Stimulated activated CD4-positive, alpha-beta T cell treated with anti-CD3 and anti-CD28 coated beads, Interleukin-1b, Interleukin-23, amount 100 ng/mL, for 4 hours (primary cell): ENCODE data around the gene CPPED1.
A peak's percentile ranks its signal among the peaks of the same experiment; 100 is the strongest.
"Not testable (repeated sequence)": the region's sequence is repeated elsewhere in the genome, so short reads cannot be mapped to it uniquely, and the experiment has no call there.

Source experiments
- DNase-seq, 2 donors: peaks; one replicate each; pipeline ENCODE4 v3.0.0-alpha.2; 2020; ENCODE audit warnings: low read depth in 2 of 2

CPPED1 gene, protein sequence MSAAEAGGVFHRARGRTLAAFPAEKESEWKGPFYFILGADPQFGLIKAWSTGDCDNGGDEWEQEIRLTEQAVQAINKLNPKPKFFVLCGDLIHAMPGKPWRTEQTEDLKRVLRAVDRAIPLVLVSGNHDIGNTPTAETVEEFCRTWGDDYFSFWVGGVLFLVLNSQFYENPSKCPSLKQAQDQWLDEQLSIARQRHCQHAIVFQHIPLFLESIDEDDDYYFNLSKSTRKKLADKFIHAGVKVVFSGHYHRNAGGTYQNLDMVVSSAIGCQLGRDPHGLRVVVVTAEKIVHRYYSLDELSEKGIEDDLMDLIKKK

DNA sequence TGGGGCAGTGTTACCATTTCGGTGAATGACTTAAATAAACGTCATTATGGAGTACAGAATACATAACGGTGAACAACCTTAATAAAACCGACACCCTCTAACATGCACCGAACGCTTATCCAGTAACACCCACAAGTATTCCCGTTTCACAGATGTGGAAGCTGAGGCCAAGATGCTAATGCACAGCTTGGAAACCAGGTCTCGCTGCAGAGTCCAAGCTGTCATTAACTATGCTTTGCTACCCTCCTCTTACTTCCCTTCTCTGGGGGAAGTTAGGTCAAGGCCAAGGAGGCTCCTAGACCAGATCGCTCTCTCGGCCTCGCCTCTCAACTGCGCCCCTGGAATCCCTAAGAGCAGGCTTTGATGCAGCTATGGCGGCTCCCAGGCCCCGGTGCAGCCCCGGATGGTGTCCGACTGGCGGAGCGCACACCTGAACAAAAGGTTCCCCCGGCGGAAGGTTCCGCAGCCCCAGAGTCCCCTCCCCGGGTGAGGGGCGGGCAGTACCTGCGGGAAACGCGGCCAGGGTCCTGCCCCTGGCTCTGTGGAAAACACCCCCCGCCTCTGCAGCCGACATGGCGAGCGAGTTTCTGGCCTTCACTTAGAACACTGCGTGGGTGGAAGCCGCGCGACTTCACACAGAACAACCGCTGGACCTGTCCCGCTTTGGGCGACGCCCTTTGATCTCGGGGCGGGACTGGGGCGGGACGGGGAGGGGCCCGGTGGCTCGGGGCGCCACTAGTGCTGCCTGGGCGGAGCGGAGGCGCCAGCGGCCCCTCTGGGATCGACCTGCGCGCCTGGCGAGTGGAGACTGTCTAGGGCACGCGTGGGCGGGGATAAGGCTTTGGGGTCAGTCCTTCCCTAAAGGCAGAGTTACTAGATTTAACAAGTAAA is at the start of gene CPPED1:
Gene CPPED1 (minus strand): TSS at position 685 of the 891 bp plus-strand sequence. CDS start 111 bp downstream, at position 574.
- DNase-seq: peak; percentile 84 to 86

DNA sequence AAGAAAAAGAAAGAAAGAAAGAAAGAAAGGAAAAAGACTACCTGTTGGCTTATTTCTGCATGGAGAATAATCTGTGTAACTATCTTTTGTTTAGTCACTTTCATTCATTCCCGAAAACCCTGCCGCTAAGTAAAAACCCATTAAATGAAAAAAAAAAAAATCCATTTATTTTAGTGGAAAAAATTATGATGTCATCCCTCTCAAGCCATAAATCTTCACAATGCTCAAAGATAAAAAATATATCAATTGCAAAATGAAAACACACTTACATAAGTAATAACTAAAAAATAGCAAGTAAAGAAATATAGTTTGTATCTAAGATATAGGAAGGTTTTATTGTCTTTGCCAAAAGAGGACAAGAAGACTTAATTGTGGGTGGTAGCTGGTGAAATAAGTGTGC is 46.5 kb upstream of the CPPED1 start:
- no peak for DNase-seq

DNA sequence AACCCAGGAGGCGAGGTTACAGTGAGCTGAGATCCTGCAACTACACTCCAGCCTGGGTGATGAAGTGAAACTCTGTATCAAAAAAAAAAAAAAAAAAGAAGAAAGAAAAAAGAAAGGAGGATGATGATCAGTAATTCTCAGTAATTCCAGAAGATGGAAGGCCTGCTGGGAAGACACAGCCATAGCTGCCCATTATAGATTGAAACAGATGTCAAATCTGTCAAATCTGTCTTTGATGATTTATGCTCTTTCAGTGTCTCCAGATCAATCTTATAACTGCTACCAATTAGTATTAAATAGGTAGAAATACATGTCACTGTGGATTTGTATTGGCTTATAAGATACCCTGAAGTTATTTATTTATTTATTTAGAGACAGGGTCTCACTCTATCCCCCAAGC is 42.9 kb upstream of the CPPED1 start:
- DNase-seq: no peak

DNA sequence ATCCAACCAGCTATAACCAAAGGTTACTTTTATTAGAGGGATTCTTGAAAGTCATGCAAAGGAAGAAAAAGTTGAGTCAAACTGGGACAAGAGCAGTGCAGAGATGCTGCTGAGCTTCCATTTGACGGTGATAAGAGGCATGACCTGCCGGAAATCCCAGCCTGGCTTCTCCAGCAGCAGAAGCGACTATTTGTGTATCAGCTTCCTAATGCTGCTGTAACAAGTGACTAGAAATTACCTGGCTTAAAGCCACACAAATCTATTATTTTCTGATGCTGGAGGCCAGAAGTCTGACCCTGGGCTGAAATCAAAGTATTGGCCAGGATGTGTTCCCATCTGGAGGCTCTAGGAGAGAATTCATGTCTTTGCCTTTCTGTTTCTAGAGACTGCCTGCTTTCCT is 41.6 kb upstream of the CPPED1 start:
- no peak for DNase-seq

DNA sequence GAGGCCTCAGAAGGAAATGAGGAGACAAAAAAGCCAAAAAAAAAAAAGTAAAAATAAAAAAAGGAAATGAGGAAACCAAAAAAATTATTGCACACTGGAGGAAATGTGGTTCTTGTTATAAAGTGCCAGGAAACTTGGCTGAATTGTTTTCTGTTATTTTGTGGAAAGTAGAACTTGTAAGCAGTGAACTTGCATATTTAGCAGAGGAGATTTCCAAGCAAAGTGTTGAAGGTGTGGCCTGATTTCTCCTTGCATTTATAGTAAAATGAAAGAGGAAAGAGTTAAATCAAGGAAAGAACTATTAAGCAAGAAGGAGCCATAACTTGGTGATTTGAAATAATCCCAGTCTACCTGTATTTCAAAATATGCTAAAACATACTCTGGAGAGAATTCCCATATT is 34.1 kb upstream of the CPPED1 start:
- DNase-seq: no peak

DNA sequence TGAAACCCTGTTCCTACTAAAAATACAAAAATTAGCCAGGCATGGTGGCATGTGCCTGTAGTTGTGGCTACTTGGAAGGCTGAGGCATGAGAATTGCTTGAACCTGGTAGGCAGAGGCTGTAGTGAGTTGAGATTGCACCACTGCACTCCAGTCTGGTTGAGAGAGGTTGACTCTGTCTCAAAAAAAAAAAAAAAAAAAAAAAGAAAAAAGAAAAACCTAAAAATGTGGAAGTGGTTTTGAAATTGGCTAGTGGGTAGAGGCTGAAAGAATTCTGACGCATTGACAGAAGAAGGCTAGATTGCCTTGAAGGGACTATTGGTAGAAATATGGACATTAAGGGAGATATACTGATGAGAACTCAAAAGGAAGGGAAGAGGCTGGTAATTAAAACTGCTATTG is 33.6 kb upstream of the CPPED1 start:
- no peak for DNase-seq

DNA sequence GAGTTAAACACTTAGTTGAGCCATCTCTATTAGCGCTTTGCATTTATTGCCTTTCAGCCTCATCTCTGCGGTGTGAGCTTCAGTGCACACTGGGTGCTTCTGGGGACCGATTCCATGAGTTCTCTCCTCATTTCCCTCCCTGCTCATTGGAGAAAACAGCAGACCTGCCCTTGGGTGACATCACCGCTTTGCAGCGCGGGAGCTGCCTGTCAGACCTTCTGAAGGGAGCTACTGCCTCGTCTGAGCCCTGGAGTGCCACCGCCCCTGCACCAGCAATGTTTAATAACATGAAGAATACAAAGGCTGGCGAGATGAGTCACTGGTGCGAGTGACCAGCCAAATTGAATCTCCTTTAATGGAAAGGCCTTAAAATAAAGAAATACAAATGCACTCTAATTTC is 30.2 kb upstream of the CPPED1 start:
- no peak for DNase-seq

DNA sequence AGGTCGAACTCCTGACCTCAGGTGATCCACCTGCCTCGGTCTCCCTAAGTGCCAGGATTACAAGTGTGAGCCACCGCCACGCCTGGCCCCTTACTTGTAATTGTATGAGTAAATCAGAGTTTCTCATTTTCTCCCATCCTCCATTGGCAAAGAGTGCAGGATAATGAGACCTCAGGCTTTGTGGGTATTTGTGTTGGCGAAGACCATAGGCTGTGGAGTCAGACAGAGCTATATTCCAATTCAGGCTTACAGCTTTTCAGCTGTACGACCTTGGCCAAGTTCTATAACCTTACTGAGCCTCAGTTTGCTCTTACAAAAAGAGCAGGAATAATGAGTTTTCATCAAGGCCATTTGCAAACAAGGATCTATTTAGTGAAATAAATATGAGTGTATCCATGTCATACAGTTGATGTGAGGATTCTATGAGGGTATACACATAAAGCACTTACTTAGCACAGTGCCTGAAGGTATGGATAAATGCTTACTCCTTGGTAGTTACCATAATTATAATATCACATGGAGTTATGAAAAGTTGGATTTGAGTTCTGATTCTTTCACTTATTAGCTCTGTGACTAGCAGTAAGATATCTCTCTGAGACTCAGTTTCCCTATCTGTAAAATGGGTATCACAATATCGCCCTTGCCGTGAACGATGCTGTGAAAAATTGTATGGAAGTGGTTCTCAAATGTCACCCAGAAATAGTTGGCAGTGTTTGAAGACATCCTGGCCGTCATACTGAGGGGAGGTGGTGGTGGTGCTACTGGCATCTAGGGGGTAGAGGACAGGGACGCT is 25.6 kb upstream of the CPPED1 start:
- no peak for DNase-seq

DNA sequence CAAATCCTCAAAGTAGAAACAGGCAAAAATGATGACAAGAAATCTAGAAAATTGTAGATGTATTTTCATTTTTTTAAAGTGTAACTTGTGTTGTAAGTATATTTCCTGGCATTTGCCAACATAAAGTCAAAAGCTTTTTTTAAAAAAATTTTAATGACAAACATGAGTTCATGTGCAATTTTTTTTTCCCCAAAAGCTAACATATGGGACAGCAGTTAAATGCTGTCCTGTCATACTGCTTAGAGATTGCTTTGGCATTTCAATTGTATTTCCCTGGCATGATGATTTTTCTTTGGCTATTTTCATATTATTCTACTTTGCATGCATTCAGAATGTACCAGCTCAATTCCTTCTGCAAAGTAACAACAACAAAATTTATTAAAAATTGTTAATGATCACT is 24.5 kb upstream of the CPPED1 start:
- no peak for DNase-seq

DNA sequence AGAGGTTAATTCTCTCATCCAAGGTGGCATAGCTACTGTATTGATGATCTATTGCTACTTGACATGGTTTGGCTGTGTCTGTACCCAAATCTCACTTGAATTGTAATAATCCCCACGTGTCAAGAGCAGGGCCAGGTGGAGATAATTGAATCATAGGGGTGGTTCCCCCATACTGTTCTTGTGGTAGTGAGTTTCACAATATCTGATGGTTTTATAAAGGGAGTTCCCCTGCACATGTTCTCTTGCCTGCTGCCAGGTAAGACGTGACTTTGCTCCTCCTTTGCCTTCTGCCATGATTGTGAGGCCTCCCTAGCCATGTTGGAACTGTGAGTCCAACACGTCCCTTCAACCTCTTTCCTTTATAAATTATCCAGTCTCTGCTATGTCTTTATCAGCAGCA is 22.9 kb upstream of the CPPED1 start:
- DNase-seq: no peak

DNA sequence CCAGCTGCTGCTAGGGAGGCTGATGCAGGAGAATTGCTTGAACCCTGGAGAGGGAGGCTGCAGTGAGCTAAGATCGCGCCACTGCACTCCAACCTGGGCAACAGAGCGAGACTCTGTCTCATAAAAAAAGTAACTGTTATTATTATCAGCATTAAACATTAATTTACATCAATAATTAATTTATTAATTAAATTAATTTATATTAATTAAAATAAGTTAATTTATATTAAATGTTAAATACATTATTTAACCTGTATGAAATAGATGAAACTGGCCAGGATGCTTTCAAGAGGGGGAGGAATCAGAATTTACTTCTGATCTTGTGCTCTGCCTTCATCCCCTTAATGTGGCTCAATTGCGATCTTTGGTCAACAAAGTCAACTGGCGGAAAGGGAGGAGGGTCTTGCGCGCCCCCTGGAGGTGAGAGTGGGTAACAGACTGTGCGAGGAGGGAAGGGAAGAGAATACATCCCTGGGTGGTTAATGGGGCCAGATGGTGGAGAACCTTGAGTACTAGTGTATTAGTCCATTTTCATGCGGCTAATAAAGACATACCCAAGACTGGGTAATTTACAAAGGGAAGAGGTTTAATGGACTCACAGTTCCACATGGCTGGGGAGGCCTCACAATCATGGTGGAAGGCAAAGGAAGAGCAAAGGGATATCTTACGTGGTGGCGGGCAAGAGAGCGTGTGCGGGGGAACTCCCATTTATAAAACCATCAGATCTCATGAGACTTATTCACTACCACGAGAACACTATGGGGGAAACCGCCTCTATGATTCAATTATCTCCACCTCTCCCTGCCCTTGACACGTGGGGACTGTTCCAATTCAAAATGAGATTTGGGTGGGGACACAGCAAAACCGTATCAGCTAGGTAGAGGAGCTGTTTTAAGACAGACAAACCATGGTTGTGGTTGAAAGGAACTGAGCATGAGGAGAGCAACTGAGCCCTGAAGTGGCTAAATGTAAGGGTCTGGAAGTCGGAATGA is 15.7 kb upstream of the CPPED1 start:
- peak; percentile 74 to 80 for DNase-seq

DNA sequence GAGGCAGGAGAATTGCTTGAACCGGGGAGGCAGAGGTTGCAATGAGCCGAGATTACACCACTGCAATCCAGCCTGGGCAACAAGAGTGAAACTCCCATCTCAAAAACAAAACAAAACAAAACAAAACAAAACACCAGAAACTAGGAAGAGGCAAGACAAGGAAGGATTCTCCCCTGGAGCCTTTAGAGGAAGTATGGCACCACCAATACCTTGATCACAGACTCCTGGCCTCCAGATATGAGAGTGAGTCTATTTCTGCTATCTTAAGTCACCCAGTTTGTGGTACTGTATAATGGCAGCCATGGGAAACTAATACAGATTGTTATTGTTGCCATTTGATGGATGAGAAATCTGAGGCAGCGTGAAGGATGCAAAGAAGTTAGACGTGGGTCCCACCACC is 14.6 kb upstream of the CPPED1 start:
- no peak for DNase-seq

DNA sequence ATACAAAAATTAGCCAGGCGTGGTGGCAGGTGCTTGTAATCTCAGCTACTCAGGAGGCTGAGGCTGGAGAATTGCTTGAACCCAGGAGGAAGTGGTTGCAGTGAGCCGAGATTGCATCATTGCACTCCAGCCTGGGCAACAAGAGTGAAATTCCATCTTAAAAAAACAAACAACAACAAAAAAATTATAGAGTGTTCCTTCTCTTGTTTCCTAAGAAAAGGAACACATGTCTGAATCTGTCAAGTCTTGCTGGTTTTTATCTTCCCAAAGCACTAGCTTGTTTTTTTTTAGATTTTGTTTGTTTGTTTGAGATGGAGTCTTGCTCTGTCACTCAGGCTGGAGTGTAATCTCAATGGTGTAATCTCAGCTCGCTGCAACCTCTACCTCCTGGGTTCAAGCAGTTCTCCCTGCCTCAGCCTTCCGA is 13.1 kb upstream of the CPPED1 start:
- DNase-seq: not testable (repeated sequence)

DNA sequence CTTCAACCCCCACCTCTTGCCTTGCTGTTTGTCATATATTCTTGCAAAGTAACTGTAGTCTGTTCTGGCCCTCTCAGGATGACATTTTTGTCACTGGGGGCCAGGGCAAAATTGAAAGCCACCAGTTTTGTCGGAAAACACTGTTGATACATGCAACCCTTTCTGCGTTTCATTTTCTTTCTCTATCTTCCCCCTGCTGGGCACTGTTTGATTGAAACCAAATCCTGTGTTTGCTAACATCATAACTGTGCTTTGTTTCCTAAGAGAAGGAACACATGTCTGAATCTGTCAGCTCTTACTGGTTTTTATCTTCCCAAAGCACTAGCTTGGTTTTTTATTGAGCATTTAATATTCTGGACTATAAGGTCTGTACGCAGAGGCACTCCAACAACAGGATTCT is 11.7 kb upstream of the CPPED1 start:
- no peak for DNase-seq

DNA sequence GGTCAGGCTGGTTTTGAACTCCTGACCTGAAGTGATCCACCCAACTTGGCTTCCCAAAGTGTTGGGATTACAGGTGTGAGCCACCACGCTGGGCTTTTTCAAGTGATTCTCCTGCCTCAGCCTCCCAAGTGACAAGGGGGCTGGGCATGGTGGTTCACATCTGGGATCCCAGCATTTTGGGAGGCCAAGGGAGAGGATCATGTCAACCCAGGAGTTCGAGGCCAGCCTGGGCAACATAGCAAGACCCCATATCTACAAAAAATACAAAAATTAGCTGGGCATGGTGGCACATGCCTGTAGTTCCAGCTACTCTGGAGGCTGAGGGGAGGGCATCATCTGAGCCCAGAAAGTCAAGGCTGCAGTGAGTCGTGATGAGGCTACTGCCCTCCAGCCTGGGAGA is 10.0 kb upstream of the CPPED1 start:
- DNase-seq: not testable (repeated sequence)

DNA sequence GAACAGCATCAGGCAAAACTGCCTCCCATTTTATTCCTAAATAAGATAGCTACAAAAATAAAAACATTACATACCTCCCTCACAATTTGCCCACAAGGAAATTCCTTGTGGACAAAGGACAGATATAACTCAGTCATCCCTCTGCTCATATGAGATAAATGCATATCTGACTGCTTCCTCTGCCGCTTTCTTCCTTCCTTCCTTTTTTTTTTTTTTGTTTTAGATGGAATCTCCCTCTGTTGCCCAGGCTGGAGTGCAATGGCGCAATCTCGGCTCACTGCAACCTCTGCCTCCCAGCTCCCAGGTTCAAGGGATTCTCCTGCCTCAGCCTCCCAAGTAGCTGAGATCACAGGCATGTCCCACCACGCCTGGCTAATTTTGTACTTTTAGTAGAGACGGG is 9.6 kb upstream of the CPPED1 start:
- not testable (repeated sequence) for DNase-seq

DNA sequence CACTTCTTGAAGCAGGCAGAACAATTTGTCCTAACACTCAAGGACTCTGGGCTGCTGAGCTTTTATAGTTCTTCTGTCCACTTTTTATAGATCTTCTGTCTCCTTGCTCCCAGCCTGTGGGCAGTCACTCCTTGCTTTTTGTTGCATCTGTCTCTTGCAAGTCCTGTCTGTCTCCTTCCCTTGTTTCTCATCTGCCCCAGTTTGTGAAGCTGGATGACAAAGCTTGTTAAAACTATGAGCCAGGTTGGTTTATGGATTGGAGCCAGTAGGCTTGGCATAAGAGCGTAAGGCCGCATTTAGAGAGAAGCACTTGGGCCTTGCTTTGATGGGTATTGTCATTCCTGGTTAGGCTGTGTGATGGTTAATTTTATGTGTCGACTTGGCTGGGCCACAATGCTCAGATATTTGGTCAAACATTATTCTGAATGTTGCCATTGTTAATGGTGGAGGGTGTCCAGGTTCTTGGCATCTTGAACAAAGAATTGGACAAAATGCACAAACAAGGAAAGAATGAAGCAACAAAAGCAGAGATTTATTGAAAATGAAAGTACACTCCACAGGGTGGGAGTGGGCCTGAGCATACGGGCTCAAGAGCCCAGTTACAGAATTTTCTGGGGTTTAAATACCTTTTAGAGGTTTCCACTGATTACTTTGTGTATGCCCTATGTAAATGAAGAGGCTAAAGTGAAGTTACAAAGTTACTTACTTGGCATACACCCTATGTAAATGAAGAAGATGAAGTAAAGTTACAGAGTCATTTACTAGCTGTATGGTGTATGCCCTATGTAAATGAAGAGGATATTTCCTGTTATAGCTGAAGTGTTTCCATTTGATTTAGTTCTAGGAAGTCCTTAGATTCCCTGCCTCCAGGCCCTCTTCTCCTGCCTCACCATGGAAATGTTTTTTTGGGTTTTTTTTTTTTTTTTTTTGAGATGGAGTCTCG is 8.0 kb upstream of the CPPED1 start:
- DNase-seq: no peak

DNA sequence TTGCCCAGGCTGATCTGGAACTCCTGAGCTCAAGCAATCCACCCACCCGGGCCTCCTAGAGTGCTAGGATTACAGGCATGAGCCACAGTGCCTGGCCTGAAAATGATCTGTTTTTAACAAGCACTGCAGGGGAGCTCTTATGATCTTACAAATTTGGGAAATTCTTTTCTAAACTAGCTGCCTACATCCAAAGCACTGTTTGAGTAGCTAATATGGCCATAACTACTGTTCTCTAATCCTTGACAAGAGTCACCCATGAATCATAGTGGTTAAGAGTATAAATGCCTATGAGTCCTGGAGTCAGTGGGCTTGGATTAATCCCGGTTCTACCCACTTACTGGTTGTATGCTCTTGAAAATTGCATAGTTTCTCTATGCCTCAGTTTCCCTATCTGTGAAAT is 1.4 kb upstream of the CPPED1 start:
- no peak for DNase-seq

DNA sequence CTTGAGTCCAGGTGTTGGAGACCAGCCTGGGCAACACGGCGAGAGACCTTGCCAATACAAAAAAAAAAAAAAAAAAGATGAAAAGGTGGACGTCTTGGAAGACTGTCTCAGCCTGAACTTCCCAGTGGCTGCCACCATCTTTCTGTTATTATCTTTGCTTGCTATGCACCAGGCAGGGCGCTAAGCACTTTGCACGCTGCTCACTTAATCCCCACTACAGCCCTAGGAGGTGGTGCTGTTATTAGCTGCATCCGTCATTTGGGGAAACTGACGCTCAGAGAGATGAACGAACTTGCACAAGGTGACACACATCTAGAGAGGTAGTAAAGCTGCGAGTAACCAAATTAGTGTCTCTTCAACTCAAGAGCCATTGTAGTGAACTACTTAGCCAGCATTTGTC is 708 bp upstream of the CPPED1 start:
- DNase-seq: no peak

DNA sequence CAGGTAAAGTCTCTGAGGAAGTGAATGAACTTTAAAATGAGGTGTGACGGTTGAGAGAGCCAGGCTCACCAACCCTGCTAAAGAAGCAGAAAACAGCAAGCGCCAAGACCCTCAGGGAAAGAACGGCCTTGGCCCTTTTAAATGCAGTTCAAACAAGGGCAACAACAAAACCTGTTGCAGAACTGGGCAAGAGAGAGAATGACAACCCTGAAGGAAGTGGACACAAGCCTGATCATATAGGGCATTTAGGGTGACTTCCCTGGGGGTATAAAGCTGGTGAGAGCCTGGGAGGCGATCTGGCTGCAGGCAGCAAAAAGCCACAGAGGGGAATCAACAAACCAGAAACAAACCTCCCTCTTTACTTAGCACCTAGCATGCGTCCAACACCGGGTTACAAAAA is 1.0 kb downstream of the CPPED1 start:
- DNase-seq: no peak
